HepG2 (cell line): ENCODE data around the gene DNMT3B. TPM values are rescaled to one million over a fixed set of nuclear protein-coding genes. Genes with fewer than 3 reads are reported as not detected.

ENCODE experiments used
- DNMT3B ChIP-seq: conservative IDR thresholded peaks from 2 replicates; pipeline ENCODE4 v1.6.1; 2016; ENCODE audit warnings: missing biosample characterization, control low read depth
- IRF9 ChIP-seq: sonication (generic); formaldehyde crosslinking; IDR thresholded peaks from 2 replicates; pipeline ENCODE4 v1.8.0; 2022; ENCODE audit warnings: missing genetic modification reagents, mild to moderate bottlenecking, borderline replicate concordance
- MAFG ChIP-seq: sonication (generic); formaldehyde crosslinking; IDR thresholded peaks from 2 replicates; pipeline ENCODE4 v1.5.1; 2020; ENCODE audit warnings: mild to moderate bottlenecking, missing genetic modification reagents
- PBX2 ChIP-seq: IDR thresholded peaks from 2 replicates; pipeline ENCODE4 v1.6.1; 2016; ENCODE audit warnings: control low read depth
- REST ChIP-seq, 2 experiments: IDR thresholded peaks; 2 replicates each; pipeline ENCODE4 v1.6.1; 2011 to 2012; ENCODE audit warnings: low read length in 2 of 2, borderline replicate concordance in 1 of 2, low read depth in 1 of 2, mild to moderate bottlenecking in 1 of 2, moderate library complexity in 1 of 2
- RXRB ChIP-seq: IDR thresholded peaks from 2 replicates; pipeline ENCODE4 v1.6.1; 2016; ENCODE audit warnings: borderline replicate concordance, missing genetic modification reagents, missing compliant biosample characterization
- SP4 ChIP-seq: sonication (generic); formaldehyde crosslinking; IDR thresholded peaks from 2 replicates; pipeline ENCODE4 v1.8.1; 2023; ENCODE audit warnings: mild to moderate bottlenecking, missing genetic modification reagents
- TCF7 ChIP-seq: sonication (generic); IDR thresholded peaks from 2 replicates; pipeline ENCODE4 v1.6.1; 2016; ENCODE audit warnings: antibody characterized with exemption, low read depth
- ZBTB33 ChIP-seq: sonication (generic); formaldehyde crosslinking; IDR thresholded peaks from 2 replicates; pipeline ENCODE4 v1.4.0; 2020; ENCODE audit warnings: missing genetic modification reagents
- ZBTB46 ChIP-seq: sonication (generic); formaldehyde crosslinking; IDR thresholded peaks from 2 replicates; pipeline ENCODE4 v1.4.0; 2020; ENCODE audit warnings: mild to moderate bottlenecking, missing genetic modification reagents, borderline replicate concordance
- ZFAT ChIP-seq: sonication (generic); formaldehyde crosslinking; conservative IDR thresholded peaks from 2 replicates; pipeline ENCODE4 v1.8.1; 2023; ENCODE audit warnings: missing genetic modification reagents, inconsistent platforms
- ZIK1 ChIP-seq: sonication (generic); formaldehyde crosslinking; IDR thresholded peaks from 2 replicates; pipeline ENCODE4 v1.5.0; 2020; ENCODE audit warnings: mild to moderate bottlenecking, low read depth, missing genetic modification reagents, borderline replicate concordance
- ZKSCAN8 ChIP-seq: IDR thresholded peaks from 2 replicates; pipeline ENCODE4 v1.6.1; 2016; ENCODE audit warnings: borderline replicate concordance, missing genetic modification reagents, missing compliant biosample characterization
- ZNF362 ChIP-seq: sonication (generic); formaldehyde crosslinking; IDR thresholded peaks from 2 replicates; pipeline ENCODE4 v1.4.0; 2020; ENCODE audit warnings: missing genetic modification reagents, mild to moderate bottlenecking, borderline replicate concordance
- ZNF652 ChIP-seq: IDR thresholded peaks from 2 replicates; pipeline ENCODE4 v1.6.1; 2016; ENCODE audit warnings: low read depth, borderline replicate concordance
- ZNF766 ChIP-seq: sonication (generic); formaldehyde crosslinking; IDR thresholded peaks from 2 replicates; pipeline ENCODE4 v1.5.0; 2020; ENCODE audit warnings: missing genetic modification reagents, borderline replicate concordance
- polyA plus RNA-seq, 8 experiments: library from polyadenylated mRNA; depleted of rRNA in 3 of 8; stranded (reverse) in 7 of 8; unstranded in 1 of 8; fragments of >200 nt; fragmentation: Illumina TruSeq in 4 of 8; extraction: Trizol in 4 of 8; gene quantifications; 2 replicates each; pipeline versions ENCODE4 v1.2.1 to v1.2.3, GENCODE V29; 2011 to 2016; ENCODE audit warnings: low read depth in 4 of 8, missing spikeins in 1 of 8, mixed read lengths in 1 of 8; ENCODE audit not compliant: insufficient read depth in 1 of 8
- total RNA-seq, 5 experiments: library from RNA; depleted of rRNA; stranded (reverse); fragments of >200 nt; fragmentation: Illumina TruSeq; extraction: Trizol; gene quantifications; 2 replicates each; pipeline ENCODE4 v1.2.3, GENCODE V29; 2016; ENCODE audit warnings: low read depth in 1 of 5

The DNMT3B gene
- total and polyA plus RNA-seq, 2 of the 13 experiments (the other 11 are each of a cell fraction or from before 2014, with no cell fraction given): 3.8 to 13.9 TPM

GRCh38 chr20:32761831-32762753 lies at the start of gene DNMT3B (continued):
- TF ChIP-seq TCF7: no peak
- TF ChIP-seq IRF9 (CRISPR knock-in tag): peak; percentile 73; the same call in 1 of the 2 replicates
- TF ChIP-seq ZBTB46: no peak
- TF ChIP-seq DNMT3B: no peak
- peak; percentile 99 for TF ChIP-seq ZFAT
- TF ChIP-seq ZBTB33 (CRISPR knock-in tag): no peak
- TF ChIP-seq MAFG (CRISPR knock-in tag): no peak
- peak; percentile 95 for TF ChIP-seq ZNF652 (CRISPR knock-in tag)
- TF ChIP-seq ZIK1 (CRISPR knock-in tag): peak; percentile 59; the same call in 1 of the 2 replicates
- no peak for TF ChIP-seq ZKSCAN8 (CRISPR knock-in tag)
- TF ChIP-seq ZNF766 (CRISPR knock-in tag): peak; percentile 61; the same call in 1 of the 2 replicates
- TF ChIP-seq RXRB: peak; percentile 7; the same call in 1 of the 2 replicates
- 0 out of 2 replicates have a peak, but pooled peaks have one; percentile 16 for TF ChIP-seq PBX2 (CRISPR knock-in tag)
- no peak for TF ChIP-seq ZNF362
- TF ChIP-seq REST (IDR thresholded peaks at IDR 0.05; ENCODE audit: borderline replicate concordance in 1 of 2, low read depth in 1 of 2, low read length in 2 of 2): no peak
- peak; percentile 90 for TF ChIP-seq SP4
